SK-N-SH (cell line): ENCODE measurements around the gene STXBP1. TPM values are rescaled to one million over a fixed set of nuclear protein-coding genes. Genes with fewer than 3 reads are reported as not detected.

Experiments
- CHD2 ChIP-seq: fragments of 150-350 bp; IDR thresholded peaks from 2 replicates; pipeline ENCODE4 v1.6.1; 2018; ENCODE audit warnings: low read length; ENCODE audit not compliant: partially characterized antibody
- ELF1 ChIP-seq: IDR thresholded peaks from 2 replicates; pipeline ENCODE4 v1.4.0; 2012
- EZH2phosphoT487 ChIP-seq: fragments of 200-600 bp; sonication (generic); IDR thresholded peaks from 2 replicates; pipeline ENCODE4 v1.6.1; 2017; ENCODE audit warnings: low read depth, mixed run types, mild to moderate bottlenecking, antibody characterized with exemption, moderate library complexity, borderline replicate concordance
- FOSL2 ChIP-seq: IDR thresholded peaks from 2 replicates; pipeline ENCODE4 v1.4.0; 2012; ENCODE audit warnings: low read depth, mild to moderate bottlenecking, moderate library complexity, borderline replicate concordance
- FOXJ3 ChIP-seq: sonication (generic); formaldehyde crosslinking; IDR thresholded peaks from 2 replicates; pipeline ENCODE4 v1.5.1; 2020; ENCODE audit warnings: mild to moderate bottlenecking, missing genetic modification reagents
- FOXM1 ChIP-seq: IDR thresholded peaks from 2 replicates; pipeline ENCODE4 v1.4.0; 2012; ENCODE audit warnings: low read depth, mild to moderate bottlenecking
- GABPA ChIP-seq: IDR thresholded peaks from 2 replicates; pipeline ENCODE4 v1.4.0; 2012; ENCODE audit warnings: low read depth, mild to moderate bottlenecking
- GATA2 ChIP-seq: sonication (generic); formaldehyde crosslinking; IDR thresholded peaks from 2 replicates; pipeline ENCODE4 v1.5.0; 2020; ENCODE audit warnings: mild to moderate bottlenecking, missing genetic modification reagents
- IRF3 ChIP-seq: fragments of 150-350 bp; IDR thresholded peaks from 2 replicates; pipeline ENCODE4 v1.6.1; 2016; ENCODE audit warnings: mild to moderate bottlenecking, low read depth, low read length
- JUND ChIP-seq: IDR thresholded peaks from 2 replicates; pipeline ENCODE4 v1.4.0; 2012
- MAX ChIP-seq: IDR thresholded peaks from 2 replicates; pipeline ENCODE4 v1.4.0; 2012; ENCODE audit warnings: low read depth
- MXI1 ChIP-seq: IDR thresholded peaks from 2 replicates; pipeline ENCODE4 v1.6.1; 2012; ENCODE audit warnings: mild to moderate bottlenecking, low read depth, low read length, improper control_type of control experiment
- NFIC ChIP-seq: IDR thresholded peaks from 2 replicates; pipeline ENCODE4 v1.4.0; 2012; ENCODE audit warnings: borderline replicate concordance
- NRF1 ChIP-seq: IDR thresholded peaks from 2 replicates; pipeline ENCODE4 v1.6.1; 2012; ENCODE audit warnings: low read depth, mild to moderate bottlenecking, low read length
- RCOR1 ChIP-seq: fragments of 150-350 bp; IDR thresholded peaks from 2 replicates; pipeline ENCODE4 v1.6.1; 2017; ENCODE audit warnings: antibody characterized with exemption, low read length
- RFX5 ChIP-seq: IDR thresholded peaks from 2 replicates; pipeline ENCODE4 v1.6.1; 2012; ENCODE audit warnings: mild to moderate bottlenecking, improper control_type of control experiment, low read length
- RXRA ChIP-seq: IDR thresholded peaks from 2 replicates; pipeline ENCODE4 v1.4.0; 2012; ENCODE audit warnings: low read depth, mild to moderate bottlenecking, borderline replicate concordance
- SIN3A ChIP-seq: IDR thresholded peaks from 2 replicates; pipeline ENCODE4 v1.6.1; 2012; ENCODE audit warnings: low read depth, mild to moderate bottlenecking, low read length, moderate library complexity, borderline replicate concordance
- TCF12 ChIP-seq: IDR thresholded peaks from 2 replicates; pipeline ENCODE4 v1.4.0; 2012
- USF1 ChIP-seq: IDR thresholded peaks from 2 replicates; pipeline ENCODE4 v1.4.0; 2012; ENCODE audit warnings: low read depth, borderline replicate concordance
- USF2 ChIP-seq: fragments of 150-350 bp; IDR thresholded peaks from 2 replicates; pipeline ENCODE4 v1.6.1; 2017; ENCODE audit warnings: antibody characterized with exemption, low read length, low read depth, borderline replicate concordance
- YY1 ChIP-seq: IDR thresholded peaks from 2 replicates; pipeline ENCODE4 v1.4.0; 2012; ENCODE audit warnings: low read depth, mild to moderate bottlenecking
- ZBTB33 ChIP-seq: IDR thresholded peaks from 2 replicates; pipeline ENCODE4 v1.4.0; 2012; ENCODE audit warnings: low read depth, borderline replicate concordance
- polyA plus RNA-seq, 3 experiments: library from polyadenylated mRNA; depleted of rRNA; stranded (reverse); fragments of >200 nt; gene quantifications; 2 replicates each; pipeline ENCODE4 v1.2.3, GENCODE V29; 2012

STXBP1 gene
- polyA plus RNA-seq, 1 of the 3 experiments (the other 2 are of a cell fraction): 44.3 TPM

- TF ChIP-seq USF1 (peak; percentile 94), GATA2 (CRISPR knock-in tag) (no peak), IRF3 (no peak), NFIC (no peak), RCOR1 (no peak), RFX5 (no peak), YY1 (no peak), CHD2 (no peak), MAX (peak; percentile 89), SIN3A (no peak), EZH2phosphoT487 (no peak), GABPA (no peak), FOXM1 (no peak), MXI1 (peak; percentile 52; the same call in 1 of the 2 replicates), FOXJ3 (CRISPR knock-in tag) (no peak), NRF1 (peak; percentile 90), USF2 (peak; percentile 76; the same call in 1 of the 2 replicates), TCF12 (no peak), JUND (no peak), ELF1 (no peak), ZBTB33 (no peak), RXRA (no peak), FOSL2 (no peak)
Observed at GRCh38 chr9:127608104-127608966, 3.7 kb upstream of the STXBP1 start (continued).
